Measurements from ENCODE around the gene NINL.

The NINL gene

GRCh38 chr20:25459111-25459830 lies 126.1 kb downstream of the NINL start:
- Histone ChIP-seq H3K27ac (ENCODE audit: insufficient read depth in 1 of 2, low read depth in 1 of 2, low read length in 2 of 2, poor library complexity in 1 of 2, severe bottlenecking in 2 of 2) (no peak overlapping the region), H3K9me3 (ENCODE audit: control extremely low read depth in 1 of 5, control insufficient read depth in 4 of 5, insufficient read depth in 2 of 5, low read depth in 1 of 5, low read length in 4 of 5) (no peaks in the 10 kb centered on the region), H3K27me3 (replicated peaks in 2 of 5; ENCODE audit: control insufficient read depth in 4 of 5, insufficient read depth in 5 of 5, low read length in 4 of 5) (no peaks in the 10 kb centered on the region), H3K36me3 (ENCODE audit: control insufficient read depth in 4 of 4, insufficient read depth in 4 of 4, low read length in 3 of 4) (no peaks in the 10 kb centered on the region), H3K4me3 (ENCODE audit: control insufficient read depth in 1 of 7, extremely low read depth in 1 of 7, insufficient read depth in 4 of 7, low read depth in 2 of 7, low read length in 6 of 7) (no peak overlapping the region), H3K4me1 (ENCODE audit: control extremely low read depth in 1 of 4, control insufficient read depth in 4 of 4, insufficient read depth in 4 of 4, low read length in 3 of 4) (peaks cover 0 to 11% (median 0%) of the 10 kb centered on the region in 4 experiments)
- ChIA-PET CTCF (no interaction called here), POLR2A (no interaction called here)
- DNase-seq, result no peak
- WGBS (ENCODE audit: insufficient coverage), result 95% methylated on average over 13 of the region's 20 CpGs

GRCh38 chr20:25457886-25458680 lies 127.2 kb downstream of the NINL start:
- Histone ChIP-seq H3K27ac (ENCODE audit: insufficient read depth in 1 of 2, low read depth in 1 of 2, low read length in 2 of 2, poor library complexity in 1 of 2, severe bottlenecking in 2 of 2) (no peak overlapping the region), H3K36me3 (ENCODE audit: control insufficient read depth in 4 of 4, insufficient read depth in 4 of 4, low read length in 3 of 4) (no peaks in the 10 kb centered on the region), H3K9me3 (ENCODE audit: control extremely low read depth in 1 of 5, control insufficient read depth in 4 of 5, insufficient read depth in 2 of 5, low read depth in 1 of 5, low read length in 4 of 5) (no peaks in the 10 kb centered on the region), H3K4me1 (ENCODE audit: control extremely low read depth in 1 of 4, control insufficient read depth in 4 of 4, insufficient read depth in 4 of 4, low read length in 3 of 4) (peaks cover 0 to 11% (median 0%) of the 10 kb centered on the region in 4 experiments), H3K4me3 (ENCODE audit: control insufficient read depth in 1 of 7, extremely low read depth in 1 of 7, insufficient read depth in 4 of 7, low read depth in 2 of 7, low read length in 6 of 7) (no peak overlapping the region), H3K27me3 (replicated peaks in 2 of 5; ENCODE audit: control insufficient read depth in 4 of 5, insufficient read depth in 5 of 5, low read length in 4 of 5) (no peaks in the 10 kb centered on the region)
- WGBS (ENCODE audit: insufficient coverage), result 96% methylated on average over 20 of the region's 22 CpGs
- CTCF ChIA-PET, result no interaction called here
- POLR2A ChIA-PET, result no interaction called here
- DNase-seq, result no peak

GRCh38 chr20:25454153-25454900 lies 131.0 kb downstream of the NINL start:
- Histone ChIP-seq H3K9me3 (ENCODE audit: control extremely low read depth in 1 of 5, control insufficient read depth in 4 of 5, insufficient read depth in 2 of 5, low read depth in 1 of 5, low read length in 4 of 5) (no peaks in the 10 kb centered on the region), H3K36me3 (ENCODE audit: control insufficient read depth in 4 of 4, insufficient read depth in 4 of 4, low read length in 3 of 4) (no peaks in the 10 kb centered on the region), H3K4me3 (ENCODE audit: control insufficient read depth in 1 of 7, extremely low read depth in 1 of 7, insufficient read depth in 4 of 7, low read depth in 2 of 7, low read length in 6 of 7) (no peak overlapping the region), H3K27ac (ENCODE audit: insufficient read depth in 1 of 2, low read depth in 1 of 2, low read length in 2 of 2, poor library complexity in 1 of 2, severe bottlenecking in 2 of 2) (no peak overlapping the region), H3K27me3 (replicated peaks in 2 of 5; ENCODE audit: control insufficient read depth in 4 of 5, insufficient read depth in 5 of 5, low read length in 4 of 5) (no peaks in the 10 kb centered on the region), H3K4me1 (ENCODE audit: control extremely low read depth in 1 of 4, control insufficient read depth in 4 of 4, insufficient read depth in 4 of 4, low read length in 3 of 4) (no peaks in the 10 kb centered on the region)
- POLR2A ChIA-PET, result no interaction called here
- CTCF ChIA-PET, result no interaction called here
- 97% methylated on average over 14 of the region's 15 CpGs for WGBS (ENCODE audit: insufficient coverage)
- no peak for DNase-seq

GRCh38 chr20:25453035-25453810 lies 132.1 kb downstream of the NINL start:
- 93% methylated on average over 19 of the region's 25 CpGs for WGBS (ENCODE audit: insufficient coverage)
- Histone ChIP-seq H3K4me1 (ENCODE audit: control extremely low read depth in 1 of 4, control insufficient read depth in 4 of 4, insufficient read depth in 4 of 4, low read length in 3 of 4) (no peaks in the 10 kb centered on the region), H3K4me3 (ENCODE audit: control insufficient read depth in 1 of 7, extremely low read depth in 1 of 7, insufficient read depth in 4 of 7, low read depth in 2 of 7, low read length in 6 of 7) (no peak overlapping the region), H3K27ac (ENCODE audit: insufficient read depth in 1 of 2, low read depth in 1 of 2, low read length in 2 of 2, poor library complexity in 1 of 2, severe bottlenecking in 2 of 2) (no peak overlapping the region), H3K9me3 (ENCODE audit: control extremely low read depth in 1 of 5, control insufficient read depth in 4 of 5, insufficient read depth in 2 of 5, low read depth in 1 of 5, low read length in 4 of 5) (no peaks in the 10 kb centered on the region), H3K36me3 (ENCODE audit: control insufficient read depth in 4 of 4, insufficient read depth in 4 of 4, low read length in 3 of 4) (peaks cover under 1 to 5% (median 3%) of the 10 kb centered on the region in 4 experiments), H3K27me3 (replicated peaks in 2 of 5; ENCODE audit: control insufficient read depth in 4 of 5, insufficient read depth in 5 of 5, low read length in 4 of 5) (no peaks in the 10 kb centered on the region)
- DNase-seq, result no peak
- ChIA-PET POLR2A (no interaction called here), CTCF (no interaction called here)

GRCh38 chr20:25452333-25452732 lies 133.0 kb downstream of the NINL start:
- CTCF ChIA-PET, result no interaction called here
- H3K4me3 ChIP-seq (ENCODE audit: control insufficient read depth in 1 of 7, extremely low read depth in 1 of 7, insufficient read depth in 4 of 7, low read depth in 2 of 7, low read length in 6 of 7), result no peak overlapping the region
- H3K36me3 ChIP-seq (ENCODE audit: control insufficient read depth in 4 of 4, insufficient read depth in 4 of 4, low read length in 3 of 4), result peaks cover 3 to 12% (median 10%) of the 10 kb centered on the region in 4 experiments
- H3K4me1 ChIP-seq (ENCODE audit: control extremely low read depth in 1 of 4, control insufficient read depth in 4 of 4, insufficient read depth in 4 of 4, low read length in 3 of 4), result no peaks in the 10 kb centered on the region
- no peak for DNase-seq
- no peak overlapping the region for H3K27ac ChIP-seq (ENCODE audit: insufficient read depth in 1 of 2, low read depth in 1 of 2, low read length in 2 of 2, poor library complexity in 1 of 2, severe bottlenecking in 2 of 2)
- 100% methylated on average over 3 of the region's 6 CpGs for WGBS (ENCODE audit: insufficient coverage)
- H3K27me3 ChIP-seq (replicated peaks in 2 of 5; ENCODE audit: control insufficient read depth in 4 of 5, insufficient read depth in 5 of 5, low read length in 4 of 5), result no peaks in the 10 kb centered on the region
- H3K9me3 ChIP-seq (ENCODE audit: control extremely low read depth in 1 of 5, control insufficient read depth in 4 of 5, insufficient read depth in 2 of 5, low read depth in 1 of 5, low read length in 4 of 5), result peaks cover 0 to 5% (median 0%) of the 10 kb centered on the region in 5 experiments
- POLR2A ChIA-PET, result no interaction called here

GRCh38 chr20:25447671-25448070 lies 137.7 kb downstream of the NINL start:
- Histone ChIP-seq H3K36me3 (ENCODE audit: control insufficient read depth in 4 of 4, insufficient read depth in 4 of 4, low read length in 3 of 4) (peaks cover 15 to 41% (median 29%) of the 10 kb centered on the region in 4 experiments), H3K4me3 (ENCODE audit: control insufficient read depth in 1 of 7, extremely low read depth in 1 of 7, insufficient read depth in 4 of 7, low read depth in 2 of 7, low read length in 6 of 7) (no peak overlapping the region), H3K27ac (ENCODE audit: insufficient read depth in 1 of 2, low read depth in 1 of 2, low read length in 2 of 2, poor library complexity in 1 of 2, severe bottlenecking in 2 of 2) (no peak overlapping the region), H3K27me3 (replicated peaks in 2 of 5; ENCODE audit: control insufficient read depth in 4 of 5, insufficient read depth in 5 of 5, low read length in 4 of 5) (no peaks in the 10 kb centered on the region), H3K9me3 (ENCODE audit: control extremely low read depth in 1 of 5, control insufficient read depth in 4 of 5, insufficient read depth in 2 of 5, low read depth in 1 of 5, low read length in 4 of 5) (peaks cover 0 to 5% (median 0%) of the 10 kb centered on the region in 5 experiments), H3K4me1 (ENCODE audit: control extremely low read depth in 1 of 4, control insufficient read depth in 4 of 4, insufficient read depth in 4 of 4, low read length in 3 of 4) (no peaks in the 10 kb centered on the region)
- POLR2A ChIA-PET, result no interaction called here
- DNase-seq, result no peak
- 100% methylated on average over 5 of the region's 6 CpGs for WGBS (ENCODE audit: insufficient coverage)
- CTCF ChIA-PET, result no interaction called here
